ENCODE measurements around the gene UAP1L1. TPM values are rescaled to one million over a fixed set of nuclear protein-coding genes. Genes with fewer than 3 reads are reported as not detected.

Gene UAP1L1, protein sequence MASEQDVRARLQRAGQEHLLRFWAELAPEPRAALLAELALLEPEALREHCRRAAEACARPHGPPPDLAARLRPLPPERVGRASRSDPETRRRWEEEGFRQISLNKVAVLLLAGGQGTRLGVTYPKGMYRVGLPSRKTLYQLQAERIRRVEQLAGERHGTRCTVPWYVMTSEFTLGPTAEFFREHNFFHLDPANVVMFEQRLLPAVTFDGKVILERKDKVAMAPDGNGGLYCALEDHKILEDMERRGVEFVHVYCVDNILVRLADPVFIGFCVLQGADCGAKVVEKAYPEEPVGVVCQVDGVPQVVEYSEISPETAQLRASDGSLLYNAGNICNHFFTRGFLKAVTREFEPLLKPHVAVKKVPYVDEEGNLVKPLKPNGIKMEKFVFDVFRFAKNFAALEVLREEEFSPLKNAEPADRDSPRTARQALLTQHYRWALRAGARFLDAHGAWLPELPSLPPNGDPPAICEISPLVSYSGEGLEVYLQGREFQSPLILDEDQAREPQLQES
- total RNA-seq: 4.8 and 6.3 TPM in 2 replicates

DNA sequence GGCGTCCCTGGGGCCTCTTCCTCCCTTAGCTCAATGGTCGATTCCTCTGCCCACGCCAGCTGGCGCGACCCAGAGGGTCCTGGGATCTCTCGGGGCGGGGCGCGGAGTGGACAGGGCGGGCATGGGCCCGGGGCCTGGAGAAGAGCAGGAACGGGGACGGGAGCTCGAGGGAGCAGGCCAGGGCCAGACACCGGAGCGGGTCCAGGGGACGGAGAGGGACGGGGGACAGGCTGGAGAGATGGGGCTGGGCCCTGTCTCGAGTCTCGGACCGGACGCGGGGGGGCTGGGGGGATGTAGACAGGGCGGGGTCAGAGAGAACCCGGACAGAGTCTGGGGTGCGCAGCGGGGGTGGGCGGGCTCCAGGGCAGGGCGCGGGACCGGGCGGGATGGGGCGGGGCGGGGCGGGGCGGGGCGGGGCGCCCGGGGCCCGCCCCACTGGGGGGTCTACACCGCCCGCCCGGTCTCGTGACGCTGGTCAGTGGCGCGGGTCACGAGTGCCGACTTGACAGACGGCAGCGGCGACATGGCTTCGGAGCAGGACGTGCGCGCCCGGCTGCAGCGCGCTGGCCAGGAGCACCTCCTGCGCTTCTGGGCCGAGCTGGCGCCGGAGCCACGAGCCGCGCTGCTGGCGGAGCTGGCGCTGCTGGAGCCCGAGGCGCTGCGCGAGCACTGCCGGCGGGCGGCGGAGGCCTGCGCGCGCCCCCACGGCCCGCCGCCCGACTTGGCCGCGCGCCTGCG is at the start of gene UAP1L1:
TSS of gene UAP1L1 (plus strand) at position 508 of the 738 bp plus-strand sequence. CDS start at position 524, 16 bp downstream.

DNA sequence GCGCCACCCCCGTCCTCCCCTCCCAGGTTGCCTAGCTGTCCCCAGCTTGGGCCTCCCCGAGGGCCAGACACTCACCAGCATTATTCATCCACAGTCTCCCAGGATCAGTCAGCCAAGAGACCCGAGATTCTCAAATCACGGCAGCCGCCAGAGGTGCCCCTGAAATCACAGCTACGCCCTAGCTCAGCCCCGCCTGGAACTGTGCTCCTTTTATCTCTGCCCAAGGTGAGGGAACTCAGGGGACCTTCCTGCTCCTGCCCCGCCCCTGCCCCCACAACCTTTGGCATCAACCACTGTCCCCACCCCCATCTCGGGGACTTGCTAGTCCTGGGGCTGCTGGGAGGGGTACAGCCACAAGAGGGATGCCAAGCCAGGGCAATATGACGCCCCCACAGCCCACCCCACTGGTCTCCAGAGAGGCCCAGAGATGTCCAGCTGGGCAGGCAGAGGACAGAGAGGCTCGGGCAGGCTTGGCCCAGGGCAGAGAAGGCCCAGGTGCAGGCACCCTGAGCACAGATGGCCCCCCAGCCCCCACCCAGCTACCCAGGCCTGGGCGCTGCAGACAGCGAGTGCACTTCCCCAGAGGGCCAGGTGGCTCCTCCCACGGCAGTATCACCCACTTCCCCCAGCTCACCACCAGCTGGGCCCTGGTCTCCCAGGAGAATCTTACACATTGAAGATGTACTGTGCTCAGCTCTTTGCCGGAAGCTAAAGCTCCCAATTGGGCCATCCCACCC is 45.2 kb upstream of the UAP1L1 start, which contains the start of gene FUT7:
TSS of gene FUT7 (minus strand) at position 185 of the 737 bp plus-strand sequence. CDS start at position 88, 97 bp downstream.

DNA sequence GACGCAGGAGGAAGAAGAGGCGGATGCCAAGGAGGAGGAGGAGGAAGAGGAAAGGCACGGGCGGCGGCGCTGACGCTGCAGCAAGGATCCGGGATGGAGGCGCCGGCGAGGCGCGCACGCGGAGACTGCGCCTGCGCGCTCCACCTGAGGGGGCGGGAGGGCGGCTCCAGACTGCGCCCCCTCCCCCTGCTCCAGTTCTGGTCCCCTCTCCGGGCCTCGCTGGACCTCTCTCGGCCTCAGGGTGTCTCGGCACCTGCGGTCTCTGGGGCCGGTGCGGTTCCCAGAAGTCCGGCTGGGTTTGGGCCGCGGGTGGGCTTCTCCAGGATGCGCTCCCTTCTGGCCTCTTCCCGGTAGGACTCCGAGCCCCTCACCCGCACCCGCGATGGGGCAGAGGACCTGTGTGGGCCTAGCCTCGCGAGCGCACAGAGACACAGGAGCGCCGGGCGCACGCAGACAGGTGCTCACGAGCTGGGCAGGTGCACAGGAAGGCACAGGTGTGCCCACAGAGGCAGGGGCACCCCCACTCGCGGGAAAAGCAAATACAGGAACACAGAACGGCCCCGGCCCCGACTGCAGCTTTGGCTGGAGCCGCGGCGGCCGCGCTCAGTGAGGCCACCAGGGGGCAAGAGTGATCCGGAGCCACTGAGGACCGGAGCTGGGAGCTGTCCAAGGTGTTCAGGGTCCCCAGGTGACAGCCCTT is 31.1 kb upstream of the UAP1L1 start, which contains the start of gene NPDC1:
TSS of gene NPDC1 (minus strand) at position 90 of the 700 bp plus-strand sequence. CDS start 188 bp downstream, outside the sequence.

DNA sequence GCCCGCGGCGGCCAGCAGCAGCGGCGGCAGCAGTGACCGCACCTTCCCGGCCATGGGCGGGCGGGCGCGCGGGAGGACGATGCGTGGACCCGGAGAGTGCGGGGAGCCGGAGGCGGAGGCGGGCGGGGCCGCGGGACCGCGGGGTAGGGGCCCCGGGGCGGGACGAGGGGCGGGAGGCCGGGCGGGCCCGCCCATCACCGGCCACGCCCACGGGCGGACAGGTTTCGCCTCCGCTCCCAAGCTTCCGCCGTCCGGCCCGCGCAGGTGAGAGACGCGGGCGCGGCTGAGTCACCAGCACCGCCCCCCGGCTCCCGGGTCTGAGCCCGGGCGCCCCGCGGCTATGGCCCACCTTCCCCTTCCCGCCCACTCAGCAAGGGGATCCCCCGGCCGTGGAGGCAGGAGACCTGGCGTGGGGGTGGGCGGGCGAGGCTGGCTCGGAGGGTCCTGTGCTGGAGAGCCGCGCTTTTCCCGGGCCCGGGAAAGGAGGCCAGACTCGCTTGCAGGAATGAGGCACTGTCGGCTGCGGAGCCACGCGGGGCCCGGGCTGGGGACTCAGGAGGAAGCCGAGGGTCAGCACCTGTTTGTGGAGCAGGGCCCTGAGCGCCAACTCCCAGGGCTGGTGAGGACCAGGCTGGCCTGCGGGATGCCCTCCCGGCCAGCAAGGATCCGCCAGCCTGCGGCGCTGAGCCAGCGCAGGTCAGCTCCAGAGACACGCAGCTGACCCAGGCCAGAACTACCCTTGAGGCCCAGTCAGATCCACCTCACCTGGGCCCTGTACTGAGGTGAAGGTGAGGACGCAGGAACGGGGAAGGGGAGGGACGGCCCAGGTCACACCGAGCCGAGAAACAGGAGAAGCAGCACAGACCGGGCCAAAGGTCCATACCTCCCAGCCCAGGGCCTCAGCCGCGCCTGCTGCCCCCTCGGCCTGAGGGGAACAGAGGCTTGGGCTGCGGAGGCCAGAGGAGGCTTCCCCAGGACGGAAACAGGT is 23.1 kb upstream of the UAP1L1 start, which contains the start of gene ENTPD2:
TSS of gene ENTPD2 (minus strand) at position 118 of the 988 bp plus-strand sequence. CDS start at position 54, 64 bp downstream.

DNA sequence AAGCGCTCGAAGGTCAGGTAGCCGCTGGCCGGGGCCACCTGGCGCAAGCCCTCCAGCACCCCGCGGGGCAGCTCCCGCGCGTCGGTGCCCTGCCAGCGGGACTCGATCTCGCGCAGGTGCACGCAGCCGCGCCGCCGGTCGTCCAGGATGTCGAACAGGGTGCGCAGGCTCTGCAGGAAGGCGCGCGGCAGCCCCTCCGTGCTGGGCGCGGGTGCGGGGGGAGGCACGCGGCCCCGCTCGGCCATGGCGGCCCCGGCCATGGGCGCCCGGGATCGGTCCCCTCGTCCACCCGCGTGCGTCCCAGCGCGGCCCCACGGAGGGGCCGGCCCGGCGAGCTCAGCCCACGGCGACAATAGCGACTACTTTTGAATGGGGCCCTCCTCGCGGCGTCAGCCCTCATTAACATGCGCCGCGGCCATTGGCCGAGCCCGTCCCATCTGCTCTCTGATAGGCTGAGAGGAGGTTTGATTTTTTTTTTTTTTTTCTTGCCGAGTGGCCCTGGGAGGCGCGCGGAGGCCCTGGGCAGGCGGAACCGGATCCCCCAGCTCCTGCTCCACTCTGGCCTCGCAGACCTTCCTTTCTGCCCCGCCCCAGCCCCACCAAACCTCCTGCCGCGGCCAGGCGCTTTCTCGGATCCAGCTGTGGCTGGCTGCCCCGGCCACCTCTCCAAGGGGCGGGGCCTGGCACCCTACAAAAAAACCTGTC is 7.0 kb upstream of the UAP1L1 start, which contains the start of gene SAPCD2:
TSS of gene SAPCD2 (minus strand) at position 357 of the 705 bp plus-strand sequence. CDS start at position 260, 97 bp downstream.

DNA sequence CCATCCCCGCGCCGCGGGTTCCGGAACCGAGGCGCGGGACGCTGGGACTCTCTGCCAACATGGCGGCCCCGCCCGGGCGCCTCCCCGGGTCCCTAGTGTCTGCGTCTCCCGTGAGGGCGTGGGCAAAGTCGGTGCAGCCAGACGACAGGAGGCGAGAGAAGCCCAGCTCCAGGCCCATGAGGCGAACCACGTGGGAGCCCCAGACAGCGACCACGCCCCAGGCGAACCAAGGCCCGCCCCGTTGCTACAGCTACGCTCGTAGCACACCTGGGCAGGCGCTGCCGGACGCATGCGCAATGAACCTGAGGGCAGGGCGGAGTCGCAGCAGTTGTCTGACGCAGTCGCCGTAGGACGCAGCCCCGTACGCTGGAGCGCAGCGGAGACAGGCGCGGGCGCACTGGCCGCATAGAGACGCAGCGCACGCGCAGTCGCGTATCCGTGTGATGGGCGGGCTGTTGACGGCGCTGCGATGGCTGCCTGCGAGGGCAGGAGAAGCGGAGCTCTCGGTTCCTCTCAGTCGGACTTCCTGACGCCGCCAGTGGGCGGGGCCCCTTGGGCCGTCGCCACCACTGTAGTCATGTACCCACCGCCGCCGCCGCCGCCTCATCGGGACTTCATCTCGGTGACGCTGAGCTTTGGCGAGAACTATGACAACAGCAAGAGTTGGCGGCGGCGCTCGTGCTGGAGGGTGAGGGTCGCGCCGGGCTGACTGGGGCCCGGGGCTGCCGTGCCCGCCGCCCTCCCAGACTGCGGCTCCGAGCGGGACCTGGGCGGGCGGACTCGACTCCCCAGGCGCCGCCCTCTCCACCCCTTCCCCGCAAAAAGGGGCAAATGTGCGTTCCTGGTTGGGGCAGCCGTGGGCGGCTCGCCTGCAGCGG is 9.5 kb downstream of the UAP1L1 start, which contains the start of gene MAN1B1:
TSS of gene MAN1B1 (plus strand) at position 455 of the 878 bp plus-strand sequence. CDS start at position 470, 15 bp downstream.

DNA sequence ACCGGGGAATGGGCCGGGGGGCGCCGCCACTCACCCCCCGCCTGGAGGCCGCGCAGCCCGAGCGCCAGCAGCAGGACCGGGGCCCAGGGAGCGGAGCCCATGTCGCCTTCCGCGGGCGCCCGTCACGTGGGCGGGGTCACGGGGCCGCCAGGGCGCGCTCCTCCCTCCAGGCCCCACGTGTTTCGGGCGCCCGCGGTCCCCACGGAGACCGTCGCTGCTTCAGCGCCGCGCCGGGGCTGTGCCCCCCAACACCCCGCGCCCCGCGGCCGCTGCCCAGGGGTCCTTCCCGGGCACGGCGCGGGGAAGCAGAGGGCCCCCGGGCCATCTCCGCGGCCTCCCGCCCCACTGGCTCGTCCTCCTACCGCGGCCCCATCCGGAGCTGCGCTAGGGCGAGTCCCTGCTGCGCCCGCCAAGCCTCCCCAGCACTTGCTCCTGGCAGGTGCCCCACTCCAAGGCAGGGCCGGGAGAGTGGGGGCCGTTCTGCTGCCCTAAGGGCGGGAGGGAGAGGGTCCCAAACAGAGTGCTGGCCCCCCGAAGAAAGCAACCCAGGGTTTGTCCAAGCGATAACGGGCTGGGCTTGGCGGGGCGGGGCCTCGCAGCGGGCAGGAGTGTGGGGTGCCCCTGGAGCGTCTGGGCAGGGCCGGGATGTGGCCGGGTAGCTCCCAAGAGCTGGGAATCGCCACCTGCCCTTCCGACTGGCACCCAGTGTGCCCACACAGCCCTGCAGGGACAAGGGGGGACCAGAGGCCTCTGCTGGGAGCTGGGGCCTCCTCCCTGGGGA is 37.5 kb downstream of the UAP1L1 start, which contains the start of gene DPP7:
TSS of gene DPP7 (minus strand) at position 121 of the 781 bp plus-strand sequence. CDS start at position 101, 20 bp downstream.

Other genes with a start within 250 kb of the UAP1L1 start
- gene AJM1, start 235.0 kb upstream of the UAP1L1 start, total RNA-seq: 2.1 and 3.4 TPM in 2 replicates
- gene PHPT1, start 228.1 kb upstream of the UAP1L1 start, total RNA-seq: 88.2 and 91.8 TPM in 2 replicates
- gene MAMDC4, start 225.2 kb upstream of the UAP1L1 start, total RNA-seq: 1.4 and 6.5 TPM in 2 replicates
- 269 and 274 TPM in 2 replicates for gene EDF1, start 211.2 kb upstream of the UAP1L1 start, total RNA-seq
- gene TRAF2, start 191.0 kb upstream of the UAP1L1 start, total RNA-seq: 9.9 and 24.1 TPM in 2 replicates
- gene FBXW5, start 132.8 kb upstream of the UAP1L1 start, total RNA-seq: 107 and 164 TPM in 2 replicates
- gene C8G, start 132.3 kb upstream of the UAP1L1 start, total RNA-seq: 0.28 TPM in 1 of 2 replicates, not detected in the other
- gene LCN12, start 125.2 kb upstream of the UAP1L1 start, total RNA-seq: 0.34 TPM in 1 of 2 replicates, not detected in the other
- not detected in 2 replicates for gene PTGDS, start 100.0 kb upstream of the UAP1L1 start, total RNA-seq
- not detected in 2 replicates for gene LCNL1, start 94.5 kb upstream of the UAP1L1 start, total RNA-seq
- gene PAXX, start 85.1 kb upstream of the UAP1L1 start, total RNA-seq: 7.8 and 9.9 TPM in 2 replicates
- gene CLIC3, start 80.9 kb upstream of the UAP1L1 start, total RNA-seq: 4.4 and 6.7 TPM in 2 replicates
- 4.1 and 48.2 TPM in 2 replicates for gene ABCA2, start 49.3 kb upstream of the UAP1L1 start, total RNA-seq
- not detected in 2 replicates for gene FUT7, start 45.4 kb upstream of the UAP1L1 start, total RNA-seq
- gene NPDC1, start 31.3 kb upstream of the UAP1L1 start, total RNA-seq: 3.8 and 16.7 TPM in 2 replicates
- gene ENTPD2, start 23.5 kb upstream of the UAP1L1 start, total RNA-seq: 1.8 and 3.1 TPM in 2 replicates
- 0.85 and 2.1 TPM in 2 replicates for gene SAPCD2, start 7.0 kb upstream of the UAP1L1 start, total RNA-seq
- gene MAN1B1, start 9.5 kb downstream of the UAP1L1 start, total RNA-seq: 62.5 and 67.1 TPM in 2 replicates
- gene DPP7, start 37.2 kb downstream of the UAP1L1 start, total RNA-seq: 62.2 and 81.7 TPM in 2 replicates
- 0.57 and 1.0 TPM in 2 replicates for gene GRIN1, start 61.6 kb downstream of the UAP1L1 start, total RNA-seq
- 2.1 TPM in 1 of 2 replicates, not detected in the other for gene LRRC26, start 92.5 kb downstream of the UAP1L1 start, total RNA-seq
- gene TMEM210, start 94.5 kb downstream of the UAP1L1 start, total RNA-seq: not detected in 2 replicates
- gene ANAPC2, start 111.0 kb downstream of the UAP1L1 start, total RNA-seq: 17.4 and 24.1 TPM in 2 replicates
- gene SSNA1, start 111.2 kb downstream of the UAP1L1 start, total RNA-seq: 46.5 and 57.4 TPM in 2 replicates
- 3.6 and 4.8 TPM in 2 replicates for gene TPRN, start 123.2 kb downstream of the UAP1L1 start, total RNA-seq
- gene TMEM203, start 128.1 kb downstream of the UAP1L1 start, total RNA-seq: 33.0 and 38.3 TPM in 2 replicates
- gene NDOR1, start 128.2 kb downstream of the UAP1L1 start, total RNA-seq: 5.8 and 7.3 TPM in 2 replicates
- 0.34 and 0.78 TPM in 2 replicates for gene RNF208, start 144.7 kb downstream of the UAP1L1 start, total RNA-seq
- gene CYSRT1, start 147.7 kb downstream of the UAP1L1 start, total RNA-seq: 1.6 and 3.8 TPM in 2 replicates
- gene RNF224, start 150.0 kb downstream of the UAP1L1 start, total RNA-seq: under 0.01 and 0.28 TPM in 2 replicates
- gene SLC34A3, start 153.4 kb downstream of the UAP1L1 start, total RNA-seq: under 0.01 TPM in 1 of 2 replicates, not detected in the other
- gene TUBB4B, start 163.8 kb downstream of the UAP1L1 start, total RNA-seq: 97.1 and 124 TPM in 2 replicates
- not detected in 2 replicates for gene STPG3, start 173.8 kb downstream of the UAP1L1 start, total RNA-seq
- 54.0 and 66.1 TPM in 2 replicates for gene NELFB, start 177.8 kb downstream of the UAP1L1 start, total RNA-seq
- gene TOR4A, start 200.2 kb downstream of the UAP1L1 start, total RNA-seq: 14.7 and 34.9 TPM in 2 replicates
- 6.2 and 23.3 TPM in 2 replicates for gene NRARP, start 224.8 kb downstream of the UAP1L1 start, total RNA-seq